ENCODE measurements around the gene A4GALT.

DNA sequence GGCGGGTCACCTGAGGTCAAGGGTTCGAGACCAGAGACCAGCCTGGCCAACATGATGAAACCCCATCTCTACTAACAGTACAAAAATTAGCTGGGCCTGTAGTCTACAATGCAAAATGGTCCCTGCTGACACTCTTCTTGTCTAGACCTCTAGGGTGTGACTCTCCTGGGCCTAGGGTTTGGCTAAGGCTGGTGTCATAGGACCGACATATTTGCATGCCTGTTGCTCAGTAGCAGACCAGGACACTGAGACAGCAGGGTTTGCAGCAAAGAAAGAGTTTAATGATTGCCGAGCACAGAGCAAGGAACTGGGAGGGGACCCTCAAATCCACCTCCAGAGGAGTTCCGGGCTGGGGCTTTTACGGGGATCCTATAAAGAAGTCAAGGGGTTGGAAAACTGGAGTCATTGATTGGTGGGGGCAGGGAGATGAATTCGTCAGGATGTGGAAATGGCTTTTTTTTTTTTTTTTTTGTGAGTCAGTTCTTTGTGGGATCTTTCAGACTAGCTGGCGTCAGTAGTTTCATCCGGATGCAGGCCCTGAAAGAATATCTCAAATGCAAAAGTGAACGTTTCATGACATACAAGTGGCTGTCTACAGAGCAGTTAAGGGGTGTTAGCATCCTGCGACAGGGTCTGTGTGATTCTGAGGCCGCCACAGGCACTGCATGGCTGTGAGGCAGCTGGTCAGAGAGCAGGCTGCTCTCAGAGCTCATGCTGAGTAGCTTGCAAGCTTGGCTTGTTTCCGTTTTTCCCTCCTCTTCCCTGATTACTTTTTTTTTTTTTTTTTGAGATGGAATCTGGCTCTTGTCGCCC lies 27.2 kb upstream of the A4GALT start:
- no peak for TF ChIP-seq EZH2 (IDR thresholded peaks at IDR 0.05; ENCODE audit: insufficient read depth, poor library complexity, severe bottlenecking)
- TF ChIP-seq EZH2phosphoT487 (IDR thresholded peaks at IDR 0.05; ENCODE audit: insufficient read depth, low read depth), result no peak
